AG09319 (cell line): Measurements from ENCODE around the gene ABCA4.
"Not testable (repeated sequence)": the region's sequence is repeated elsewhere in the genome, so short reads cannot be mapped to it uniquely, and the experiment has no call there.

Experiments
- DNase-seq: peaks from one replicate; pipeline ENCODE4 v3.0.0-alpha.2; 2010; ENCODE audit warnings: low read depth; ENCODE audit errors: extremely low read depth
- CTCF ChIP-seq: IDR thresholded peaks from 2 replicates; pipeline ENCODE4 v1.5.1; 2011; ENCODE audit warnings: low read depth, mild to moderate bottlenecking, inconsistent platforms, low read length, moderate library complexity

ABCA4 gene

GRCh38 chr1:93961443-93961842, 159.5 kb downstream of the ABCA4 start:
- no peak for TF ChIP-seq CTCF
- no peak for DNase-seq

GRCh38 chr1:93960641-93961147, 160.3 kb downstream of the ABCA4 start:
- no peak for DNase-seq
- TF ChIP-seq CTCF = no peak

GRCh38 chr1:93959413-93959812, 161.5 kb downstream of the ABCA4 start:
- no peak for TF ChIP-seq CTCF

DNA sequence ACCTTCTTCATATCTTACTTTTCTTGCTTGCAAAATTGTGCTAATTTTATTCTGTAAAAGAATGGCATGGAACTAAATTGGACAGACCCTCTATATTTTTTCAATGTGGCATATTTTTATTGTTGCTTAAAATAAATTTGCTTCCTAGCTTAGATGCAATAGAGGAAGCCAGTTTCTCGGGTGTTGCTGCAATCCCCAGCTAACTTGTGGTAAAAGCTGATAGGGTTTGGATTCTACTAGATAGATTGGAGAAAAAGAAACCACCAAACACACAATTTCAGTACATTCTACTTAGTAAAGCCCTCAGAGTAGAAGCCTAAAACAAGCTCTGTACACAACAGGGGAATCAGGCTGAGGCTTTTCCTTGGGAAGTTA, 162.2 kb downstream of the ABCA4 start:
- no peak for DNase-seq
- TF ChIP-seq CTCF = no peak

More at GRCh38 chr1:93959413-93959812, 161.5 kb downstream of the ABCA4 start:
- no peak for DNase-seq

DNA sequence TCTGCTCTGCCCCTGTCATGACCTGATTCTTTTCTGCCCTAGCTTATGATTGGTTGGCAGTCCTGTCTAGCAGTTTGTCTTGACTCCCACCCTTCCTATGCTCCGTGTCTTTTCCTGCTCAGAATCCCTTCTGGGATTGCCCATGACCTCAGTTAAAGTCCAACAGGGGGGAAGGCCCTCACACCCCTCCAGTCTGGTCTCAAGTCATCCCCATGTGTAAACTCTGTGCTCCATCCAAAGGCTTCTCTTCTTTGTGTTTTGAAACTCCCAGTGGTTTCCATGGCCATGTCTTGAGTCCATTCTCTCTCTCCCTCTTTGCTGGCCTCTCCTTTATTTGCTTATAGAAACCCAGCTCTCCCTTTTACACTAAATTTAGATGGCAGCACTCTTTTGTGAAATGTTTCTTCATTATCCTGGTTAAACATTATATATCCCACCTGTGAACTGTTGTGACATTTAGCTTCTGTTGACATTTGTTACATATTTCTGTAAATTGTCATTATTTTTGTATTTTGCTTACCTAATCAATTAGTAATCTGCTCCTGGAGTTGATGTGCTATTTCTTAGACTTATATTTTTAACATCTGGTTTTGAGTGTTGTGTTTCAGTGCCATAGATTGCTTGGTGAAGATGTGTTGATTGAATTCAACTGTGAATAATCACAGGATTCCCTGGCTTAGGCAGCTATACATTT, 162.8 kb downstream of the ABCA4 start:
- no peak for TF ChIP-seq CTCF
- no peak for DNase-seq

DNA sequence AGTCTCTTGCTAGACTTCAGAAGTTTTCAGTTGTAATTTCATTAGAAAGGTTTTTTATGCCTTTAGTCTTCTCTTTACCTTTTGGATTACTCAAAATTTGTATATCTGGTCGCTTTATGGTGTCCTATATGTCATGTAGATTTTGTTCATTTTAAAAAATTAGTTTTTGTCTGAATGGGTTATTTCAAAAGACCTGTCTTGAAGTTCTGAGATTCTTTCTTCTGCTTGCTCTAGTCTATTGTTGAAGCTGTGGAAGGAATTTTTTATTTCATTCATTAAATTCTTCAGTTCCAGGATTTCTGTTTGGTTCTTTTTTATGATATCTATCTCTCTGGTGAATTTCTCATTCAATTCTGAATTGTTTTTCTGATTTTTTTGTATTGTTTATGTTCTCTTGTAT, 165.2 kb downstream of the ABCA4 start:
- no peak for TF ChIP-seq CTCF
- no peak for DNase-seq

- DNase-seq = not testable (repeated sequence)
Measured at GRCh38 chr1:93947002-93947686, 173.8 kb downstream of the ABCA4 start.
